ENCODE data around the gene RPS16.
A peak's percentile ranks its signal among the peaks of the same experiment; 100 is the strongest.

The RPS16 gene

GRCh38 chr19:39434123-39435076 lies 1.3 kb downstream of the RPS16 start:
- Mint-ChIP-seq H3K36me3 (ENCODE audit: low read depth) (peaks cover 40% of the 10 kb centered on the region), H3K4me3 (peak overlapping the region; percentile 99), H3K4me1 (ENCODE audit: low read depth) (peaks cover 63% of the 10 kb centered on the region), H3K27ac (peak overlapping the region; percentile 100), H3K9me3 (no peaks in the 10 kb centered on the region), H3K27me3 (no peaks in the 10 kb centered on the region)

- H3K4me1 Mint-ChIP-seq (ENCODE audit: low read depth), result peaks cover 63% of the 10 kb centered on the region
- H3K27me3 Mint-ChIP-seq, result no peaks in the 10 kb centered on the region
- peak overlapping the region; percentile 100 for H3K27ac Mint-ChIP-seq
- peaks cover 40% of the 10 kb centered on the region for H3K36me3 Mint-ChIP-seq (ENCODE audit: low read depth)
- no peaks in the 10 kb centered on the region for H3K9me3 Mint-ChIP-seq
- H3K4me3 Mint-ChIP-seq, result peak overlapping the region; percentile 99
These were observed 2.2 kb downstream of the RPS16 start for GRCh38 chr19:39433480-39434079.

- Mint-ChIP-seq H3K9me3 (no peaks in the 10 kb centered on the region), H3K27me3 (no peaks in the 10 kb centered on the region), H3K36me3 (ENCODE audit: low read depth) (peaks cover 40% of the 10 kb centered on the region), H3K27ac (peak overlapping the region; percentile 100), H3K4me3 (peak overlapping the region; percentile 99), H3K4me1 (ENCODE audit: low read depth) (peaks cover 63% of the 10 kb centered on the region)
These were observed 3.1 kb downstream of the RPS16 start for GRCh38 chr19:39432677-39433025.

GRCh38 chr19:39430675-39431593 lies 4.8 kb downstream of the RPS16 start:
- Mint-ChIP-seq H3K36me3 (ENCODE audit: low read depth) (peaks cover 38% of the 10 kb centered on the region), H3K4me3 (peak overlapping the region; percentile 37), H3K27ac (peak overlapping the region; percentile 90), H3K9me3 (no peaks in the 10 kb centered on the region), H3K4me1 (ENCODE audit: low read depth) (peaks cover 53% of the 10 kb centered on the region), H3K27me3 (no peaks in the 10 kb centered on the region)

GRCh38 chr19:39428283-39429112 lies 7.3 kb downstream of the RPS16 start:
- no peak overlapping the region for H3K27ac Mint-ChIP-seq
- peaks cover 24% of the 10 kb centered on the region for H3K36me3 Mint-ChIP-seq (ENCODE audit: low read depth)
- peaks cover 31% of the 10 kb centered on the region for H3K4me1 Mint-ChIP-seq (ENCODE audit: low read depth)
- H3K9me3 Mint-ChIP-seq, result no peaks in the 10 kb centered on the region
- no peaks in the 10 kb centered on the region for H3K27me3 Mint-ChIP-seq
- H3K4me3 Mint-ChIP-seq, result no peak overlapping the region

- H3K27ac Mint-ChIP-seq, result no peak overlapping the region
- peaks cover 20% of the 10 kb centered on the region for H3K36me3 Mint-ChIP-seq (ENCODE audit: low read depth)
- no peaks in the 10 kb centered on the region for H3K27me3 Mint-ChIP-seq
- no peaks in the 10 kb centered on the region for H3K9me3 Mint-ChIP-seq
- peaks cover 23% of the 10 kb centered on the region for H3K4me1 Mint-ChIP-seq (ENCODE audit: low read depth)
- H3K4me3 Mint-ChIP-seq, result no peak overlapping the region
These were observed 8.0 kb downstream of the RPS16 start for GRCh38 chr19:39427707-39428106.

GRCh38 chr19:39426170-39426569 lies 9.6 kb downstream of the RPS16 start:
- no peaks in the 10 kb centered on the region for H3K9me3 Mint-ChIP-seq
- peaks cover 15% of the 10 kb centered on the region for H3K36me3 Mint-ChIP-seq (ENCODE audit: low read depth)
- H3K27me3 Mint-ChIP-seq, result no peaks in the 10 kb centered on the region
- no peak overlapping the region for H3K4me3 Mint-ChIP-seq
- H3K27ac Mint-ChIP-seq, result no peak overlapping the region
- peaks cover 10% of the 10 kb centered on the region for H3K4me1 Mint-ChIP-seq (ENCODE audit: low read depth)

GRCh38 chr19:39425744-39426143 lies 10.0 kb downstream of the RPS16 start:
- no peak overlapping the region for H3K4me3 Mint-ChIP-seq
- H3K4me1 Mint-ChIP-seq (ENCODE audit: low read depth), result peaks cover 6% of the 10 kb centered on the region
- H3K27ac Mint-ChIP-seq, result no peak overlapping the region
- peaks cover 15% of the 10 kb centered on the region for H3K36me3 Mint-ChIP-seq (ENCODE audit: low read depth)
- H3K9me3 Mint-ChIP-seq, result no peaks in the 10 kb centered on the region
- no peaks in the 10 kb centered on the region for H3K27me3 Mint-ChIP-seq

- Mint-ChIP-seq H3K4me1 (ENCODE audit: low read depth) (no peaks in the 10 kb centered on the region), H3K4me3 (no peak overlapping the region), H3K27ac (no peak overlapping the region), H3K27me3 (no peaks in the 10 kb centered on the region), H3K9me3 (no peaks in the 10 kb centered on the region), H3K36me3 (ENCODE audit: low read depth) (peaks cover 15% of the 10 kb centered on the region)
These were observed 10.8 kb downstream of the RPS16 start for GRCh38 chr19:39424934-39425333.

- Mint-ChIP-seq H3K9me3 (no peaks in the 10 kb centered on the region), H3K4me3 (no peak overlapping the region), H3K27me3 (no peaks in the 10 kb centered on the region), H3K36me3 (ENCODE audit: low read depth) (peaks cover 20% of the 10 kb centered on the region), H3K27ac (no peak overlapping the region), H3K4me1 (ENCODE audit: low read depth) (no peaks in the 10 kb centered on the region)
These were observed 12.3 kb downstream of the RPS16 start for GRCh38 chr19:39423258-39424086.

GRCh38 chr19:39422020-39422419 lies 13.7 kb downstream of the RPS16 start:
- peaks cover 20% of the 10 kb centered on the region for H3K36me3 Mint-ChIP-seq (ENCODE audit: low read depth)
- no peaks in the 10 kb centered on the region for H3K27me3 Mint-ChIP-seq
- H3K4me3 Mint-ChIP-seq, result no peak overlapping the region
- no peaks in the 10 kb centered on the region for H3K4me1 Mint-ChIP-seq (ENCODE audit: low read depth)
- no peaks in the 10 kb centered on the region for H3K9me3 Mint-ChIP-seq
- H3K27ac Mint-ChIP-seq, result no peak overlapping the region

- peaks cover 20% of the 10 kb centered on the region for H3K36me3 Mint-ChIP-seq (ENCODE audit: low read depth)
These were observed 15.0 kb downstream of the RPS16 start for GRCh38 chr19:39420769-39421168.

GRCh38 chr19:39419003-39419402 lies 16.7 kb downstream of the RPS16 start:
- H3K27ac Mint-ChIP-seq, result no peak overlapping the region
- H3K4me1 Mint-ChIP-seq (ENCODE audit: low read depth), result peaks cover 6% of the 10 kb centered on the region
- H3K36me3 Mint-ChIP-seq (ENCODE audit: low read depth), result peaks cover 13% of the 10 kb centered on the region
- H3K4me3 Mint-ChIP-seq, result no peak overlapping the region
- no peaks in the 10 kb centered on the region for H3K27me3 Mint-ChIP-seq
- H3K9me3 Mint-ChIP-seq, result no peaks in the 10 kb centered on the region

More at GRCh38 chr19:39420769-39421168, 15.0 kb downstream of the RPS16 start:
- Mint-ChIP-seq H3K27me3 (no peaks in the 10 kb centered on the region), H3K27ac (no peak overlapping the region), H3K4me3 (no peak overlapping the region), H3K9me3 (no peaks in the 10 kb centered on the region), H3K4me1 (ENCODE audit: low read depth) (no peaks in the 10 kb centered on the region)

Data from stimulated activated naive CD8-positive, alpha-beta T cell treated with anti-CD3 and anti-CD28 coated beads, Interleukin-15, Interleukin-2, amounts not matched to agents 100 ng/mL and 50 ng/mL, for 24 hours (primary cell).